ENCODE measurements around the gene AP5Z1. TPM values are rescaled to one million over a fixed set of nuclear protein-coding genes. Genes with fewer than 3 reads are reported as not detected.

Gene AP5Z1
- total RNA-seq, 3 donors from 2014 or later (not counting 1 experiment from before 2014, with no cell fraction given), result 140 to 156 (median 143) TPM

DNA sequence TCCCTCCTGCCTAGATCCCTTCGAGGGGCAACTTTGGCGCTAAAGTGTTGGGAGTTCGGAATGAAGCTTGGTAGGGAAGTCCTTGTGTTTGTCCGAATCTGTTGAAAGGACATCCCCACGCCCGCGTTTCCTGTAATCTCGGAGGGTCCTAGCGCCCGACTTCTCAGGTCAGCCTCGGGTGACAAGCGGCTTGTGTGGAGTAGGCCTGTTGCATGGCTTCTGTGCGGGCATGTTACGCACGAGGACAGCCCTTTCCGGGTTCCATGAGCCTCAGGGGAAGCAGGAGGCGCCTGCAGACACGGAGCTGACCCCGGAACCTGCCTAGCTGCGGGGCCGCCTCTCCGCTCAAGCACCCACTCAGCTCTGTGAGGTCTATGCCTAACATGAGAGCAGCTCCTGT is 28.4 kb upstream of the AP5Z1 start:
- Histone ChIP-seq H3K9me3 (ENCODE audit: control insufficient read depth, insufficient read depth, low read length) (no peaks in the 10 kb centered on the region), H3K4me1 (ENCODE audit: control insufficient read depth, insufficient read depth, low read length) (peaks cover 49% of the 10 kb centered on the region), H3K27me3 (ENCODE audit: control insufficient read depth, insufficient read depth, low read length) (no peaks in the 10 kb centered on the region), H3K4me3 (ENCODE audit: low read length) (no peak overlapping the region), H3K27ac (ENCODE audit: low read length) (peak overlapping the region; percentile 73), H3K36me3 (ENCODE audit: control insufficient read depth, insufficient read depth, low read length) (peaks cover 15% of the 10 kb centered on the region)
- intact Hi-C loops (cut with micrococcal nuclease), result no loop called here
- Mint-ChIP-seq H3K27me3 (ENCODE audit: low read depth in 2 of 2) (no peaks in the 10 kb centered on the region), H3K36me3 (no peaks in the 10 kb centered on the region), H3K4me3 (peak overlapping the region; percentile 62), H3K4me1 (peaks cover 65 to 66% of the 10 kb centered on the region in 2 donors), H3K9me3 (no peaks in the 10 kb centered on the region), H3K27ac (peak overlapping the region; percentile 93 to 95)
- ATAC-seq, result no peak
- no peak for DNase-seq
- 95% methylated on average over 21 of the region's 22 CpGs for WGBS (ENCODE audit: insufficient coverage)
- TF ChIP-seq, protein P1, sequence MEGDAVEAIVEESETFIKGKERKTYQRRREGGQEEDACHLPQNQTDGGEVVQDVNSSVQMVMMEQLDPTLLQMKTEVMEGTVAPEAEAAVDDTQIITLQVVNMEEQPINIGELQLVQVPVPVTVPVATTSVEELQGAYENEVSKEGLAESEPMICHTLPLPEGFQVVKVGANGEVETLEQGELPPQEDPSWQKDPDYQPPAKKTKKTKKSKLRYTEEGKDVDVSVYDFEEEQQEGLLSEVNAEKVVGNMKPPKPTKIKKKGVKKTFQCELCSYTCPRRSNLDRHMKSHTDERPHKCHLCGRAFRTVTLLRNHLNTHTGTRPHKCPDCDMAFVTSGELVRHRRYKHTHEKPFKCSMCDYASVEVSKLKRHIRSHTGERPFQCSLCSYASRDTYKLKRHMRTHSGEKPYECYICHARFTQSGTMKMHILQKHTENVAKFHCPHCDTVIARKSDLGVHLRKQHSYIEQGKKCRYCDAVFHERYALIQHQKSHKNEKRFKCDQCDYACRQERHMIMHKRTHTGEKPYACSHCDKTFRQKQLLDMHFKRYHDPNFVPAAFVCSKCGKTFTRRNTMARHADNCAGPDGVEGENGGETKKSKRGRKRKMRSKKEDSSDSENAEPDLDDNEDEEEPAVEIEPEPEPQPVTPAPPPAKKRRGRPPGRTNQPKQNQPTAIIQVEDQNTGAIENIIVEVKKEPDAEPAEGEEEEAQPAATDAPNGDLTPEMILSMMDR (IDR thresholded peaks at IDR 0.05), result no peak

DNA sequence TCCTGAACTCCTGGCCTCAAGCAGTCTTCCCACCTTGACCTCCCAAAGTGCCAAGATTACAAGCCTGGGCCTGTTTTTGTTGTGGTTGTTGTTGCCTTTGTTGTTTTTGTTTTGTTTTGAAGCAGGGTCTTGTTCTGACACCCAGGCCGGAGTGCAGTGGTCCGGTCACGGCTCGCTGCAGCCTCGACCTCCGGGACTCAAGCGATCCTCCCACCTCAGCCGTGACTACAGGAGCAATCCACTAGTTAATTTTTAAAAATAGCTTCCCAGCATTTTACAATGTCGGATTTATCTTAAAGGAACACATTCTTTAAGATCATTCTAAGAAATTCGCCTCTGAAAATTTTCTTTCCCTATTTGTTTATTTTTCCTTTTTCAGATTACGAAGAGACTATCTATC is 27.7 kb upstream of the AP5Z1 start:
- Histone ChIP-seq H3K36me3 (ENCODE audit: control insufficient read depth, insufficient read depth, low read length) (peaks cover 7% of the 10 kb centered on the region), H3K27me3 (ENCODE audit: control insufficient read depth, insufficient read depth, low read length) (no peaks in the 10 kb centered on the region), H3K4me1 (ENCODE audit: control insufficient read depth, insufficient read depth, low read length) (peaks cover 49% of the 10 kb centered on the region), H3K4me3 (ENCODE audit: low read length) (no peak overlapping the region), H3K27ac (ENCODE audit: low read length) (peak overlapping the region; percentile 73), H3K9me3 (ENCODE audit: control insufficient read depth, insufficient read depth, low read length) (no peaks in the 10 kb centered on the region)
- ATAC-seq (no peak), DNase-seq (no peak)
- H3K4me1 Mint-ChIP-seq, result peaks cover 64 to 66% of the 10 kb centered on the region in 2 donors
- no peaks in the 10 kb centered on the region for H3K36me3 Mint-ChIP-seq
- intact Hi-C loops (cut with micrococcal nuclease), result no loop called here
- TF ChIP-seq, protein P1 (IDR thresholded peaks at IDR 0.05), result no peak
- H3K9me3 Mint-ChIP-seq, result no peaks in the 10 kb centered on the region
- peak overlapping the region; percentile 43 for H3K4me3 Mint-ChIP-seq
- H3K27ac Mint-ChIP-seq, result peak overlapping the region; percentile 93 to 95
- WGBS (ENCODE audit: insufficient coverage), result 98% methylated on average over 11 of the region's 11 CpGs
- H3K27me3 Mint-ChIP-seq (ENCODE audit: low read depth in 2 of 2), result no peaks in the 10 kb centered on the region

DNA sequence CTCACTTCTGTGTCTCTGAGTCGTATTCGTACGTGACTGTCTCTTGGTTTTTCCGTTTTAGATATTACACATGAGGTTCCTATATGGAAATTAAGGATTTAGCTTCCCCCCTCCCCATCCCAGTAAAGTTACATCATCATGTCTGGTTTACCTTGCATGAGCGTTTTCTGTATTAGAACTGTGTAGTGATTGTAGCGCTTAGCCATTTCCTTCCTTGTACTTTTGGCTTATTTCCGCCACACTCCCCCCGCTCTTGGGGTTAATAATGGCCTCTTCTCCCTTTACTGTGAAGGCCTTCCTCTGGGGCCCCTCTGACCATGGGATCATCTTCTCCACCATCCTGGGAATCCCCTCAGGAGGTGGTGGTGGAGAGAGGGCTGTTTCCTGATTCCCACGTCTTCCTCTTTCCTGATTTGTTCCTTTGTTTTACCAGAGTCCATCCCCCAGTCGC is 27.2 kb upstream of the AP5Z1 start:
- Mint-ChIP-seq H3K27me3 (ENCODE audit: low read depth in 2 of 2) (no peaks in the 10 kb centered on the region), H3K36me3 (no peaks in the 10 kb centered on the region), H3K27ac (peak overlapping the region; percentile 93 to 95), H3K9me3 (no peaks in the 10 kb centered on the region), H3K4me1 (peaks cover 59 to 60% of the 10 kb centered on the region in 2 donors), H3K4me3 (peak overlapping the region; percentile 43)
- H3K27ac ChIP-seq (ENCODE audit: low read length), result no peak overlapping the region
- no peak for DNase-seq
- intact Hi-C loops (cut with micrococcal nuclease), result no loop called here
- no peak for ATAC-seq
- peaks cover 50% of the 10 kb centered on the region for H3K4me1 ChIP-seq (ENCODE audit: control insufficient read depth, insufficient read depth, low read length)
- no peaks in the 10 kb centered on the region for H3K27me3 ChIP-seq (ENCODE audit: control insufficient read depth, insufficient read depth, low read length)
- H3K9me3 ChIP-seq (ENCODE audit: control insufficient read depth, insufficient read depth, low read length), result no peaks in the 10 kb centered on the region
- H3K36me3 ChIP-seq (ENCODE audit: control insufficient read depth, insufficient read depth, low read length), result peaks cover 5% of the 10 kb centered on the region
- WGBS (ENCODE audit: insufficient coverage), result 84% methylated on average over 7 of the region's 10 CpGs
- TF ChIP-seq, protein P1 (IDR thresholded peaks at IDR 0.05), result no peak
- H3K4me3 ChIP-seq (ENCODE audit: low read length), result no peak overlapping the region

DNA sequence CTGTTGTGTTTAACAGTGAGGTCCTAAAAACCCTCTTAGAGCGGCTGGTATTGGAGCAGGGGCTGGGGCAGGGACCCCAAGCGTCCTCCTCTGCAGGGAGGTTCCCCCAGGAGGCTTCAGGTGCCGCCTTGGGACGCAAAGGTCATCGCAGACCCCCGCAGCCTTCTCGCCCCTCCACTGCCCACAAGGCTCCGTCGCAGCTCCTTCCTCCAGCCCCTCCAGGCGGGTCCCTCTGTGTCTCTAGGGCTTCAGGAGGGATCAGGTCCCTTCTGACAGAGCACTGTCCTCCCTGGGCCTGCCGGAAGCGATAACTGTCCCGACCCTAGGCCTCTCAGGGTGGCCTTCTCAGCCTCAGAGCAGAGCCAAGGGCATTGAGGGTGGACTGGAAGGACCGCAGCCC is 26.1 kb upstream of the AP5Z1 start:
- no peak for ATAC-seq
- peak overlapping the region; percentile 29 for H3K4me3 Mint-ChIP-seq

More for the DNA sequence above, 26.1 kb upstream of the AP5Z1 start:
- TF ChIP-seq, protein P1 (IDR thresholded peaks at IDR 0.05), result no peak
- Histone ChIP-seq H3K4me3 (ENCODE audit: low read length) (no peak overlapping the region), H3K27ac (ENCODE audit: low read length) (no peak overlapping the region), H3K27me3 (ENCODE audit: control insufficient read depth, insufficient read depth, low read length) (no peaks in the 10 kb centered on the region), H3K36me3 (ENCODE audit: control insufficient read depth, insufficient read depth, low read length) (peaks cover 5% of the 10 kb centered on the region), H3K4me1 (ENCODE audit: control insufficient read depth, insufficient read depth, low read length) (peaks cover 51% of the 10 kb centered on the region), H3K9me3 (ENCODE audit: control insufficient read depth, insufficient read depth, low read length) (no peaks in the 10 kb centered on the region)
- peaks cover 49 to 53% of the 10 kb centered on the region in 2 donors for H3K4me1 Mint-ChIP-seq
- peak overlapping the region; percentile 93 to 95 for H3K27ac Mint-ChIP-seq
- DNase-seq, result no peak
- intact Hi-C loops (cut with micrococcal nuclease), result no loop called here
- no peaks in the 10 kb centered on the region for H3K36me3 Mint-ChIP-seq
- H3K27me3 Mint-ChIP-seq (ENCODE audit: low read depth in 2 of 2), result no peaks in the 10 kb centered on the region
- 97% methylated on average over 14 of the region's 14 CpGs for WGBS (ENCODE audit: insufficient coverage)
- no peaks in the 10 kb centered on the region for H3K9me3 Mint-ChIP-seq

Measured in natural killer cell (primary cell).